Epithelial cell of esophagus (primary cell): Measurements from ENCODE around the gene AFAP1.

ENCODE experiments used
- DNase-seq: peaks from one replicate; pipeline ENCODE4 v3.0.0; 2010; ENCODE audit warnings: low read depth
- H3K4me3 ChIP-seq: 2 replicates; pipeline ENCODE4 v1.5.1; 2011; ENCODE audit warnings: mild to moderate bottlenecking, low read length, control low read depth
- CTCF ChIP-seq: IDR thresholded peaks from 2 replicates; pipeline ENCODE4 v1.5.1; 2011; ENCODE audit warnings: low read depth, mild to moderate bottlenecking, low read length, control low read depth, inconsistent platforms; ENCODE audit not compliant: insufficient read depth; ENCODE audit errors: missing control alignments

AFAP1 gene

GRCh38 chr4:7912826-7913225 is 26.8 kb downstream of the AFAP1 start:
- TF ChIP-seq CTCF: no peak
- DNase-seq: no peak
- H3K4me3 ChIP-seq: no peak overlapping the region

GRCh38 chr4:7910952-7911578 is 28.6 kb downstream of the AFAP1 start:
- DNase-seq: peak; percentile 75
- no peak overlapping the region for H3K4me3 ChIP-seq
- no peak for TF ChIP-seq CTCF

GRCh38 chr4:7910263-7910896 is 29.3 kb downstream of the AFAP1 start:
- TF ChIP-seq CTCF: no peak
- H3K4me3 ChIP-seq: no peak overlapping the region
- peak; percentile 65 for DNase-seq

- H3K4me3 ChIP-seq: no peak overlapping the region
- TF ChIP-seq CTCF: no peak
- DNase-seq: peak; percentile 73
These were observed 30.0 kb downstream of the AFAP1 start for GRCh38 chr4:7909463-7910262.

GRCh38 chr4:7908668-7909067 is 31.0 kb downstream of the AFAP1 start:
- no peak for DNase-seq
- TF ChIP-seq CTCF: no peak

GRCh38 chr4:7907142-7907541 is 32.5 kb downstream of the AFAP1 start:
- H3K4me3 ChIP-seq: no peak overlapping the region
- no peak for DNase-seq
- TF ChIP-seq CTCF: no peak

More at GRCh38 chr4:7908668-7909067, 31.0 kb downstream of the AFAP1 start:
- no peak overlapping the region for H3K4me3 ChIP-seq
